IPS-NIHi11 (cell line): ENCODE results near the gene HOXC9.

ENCODE experiments used
- DNase-seq: peaks from one replicate; pipeline ENCODE4 v3.0.0; 2012; ENCODE audit warnings: mixed read lengths, low spot score

HOXC9 gene

GRCh38 chr12:53963434-53964314 lies 36.3 kb upstream of the HOXC9 start:
- no peak for DNase-seq

- no peak for DNase-seq
Observed at GRCh38 chr12:53964315-53964713, 35.6 kb upstream of the HOXC9 start.

GRCh38 chr12:53965281-53966084 lies 34.5 kb upstream of the HOXC9 start:
- no peak for DNase-seq

GRCh38 chr12:53966085-53966384 lies 33.9 kb upstream of the HOXC9 start:
- DNase-seq: no peak

GRCh38 chr12:53966385-53967133 lies 33.4 kb upstream of the HOXC9 start:
- DNase-seq: no peak

- no peak for DNase-seq
Observed at GRCh38 chr12:53967421-53967925, 32.5 kb upstream of the HOXC9 start.

- no peak for DNase-seq
Observed at GRCh38 chr12:53968214-53969127, 31.5 kb upstream of the HOXC9 start.

GRCh38 chr12:53969588-53970259 lies 30.2 kb upstream of the HOXC9 start:
- DNase-seq: no peak

- no peak for DNase-seq
Observed at GRCh38 chr12:53970451-53970850, 29.5 kb upstream of the HOXC9 start.

GRCh38 chr12:53971129-53971528 lies 28.8 kb upstream of the HOXC9 start:
- no peak for DNase-seq

- DNase-seq: no peak
Observed at GRCh38 chr12:53971686-53972085, 28.3 kb upstream of the HOXC9 start.

- DNase-seq: no peak
Observed at GRCh38 chr12:53972152-53972702, 27.7 kb upstream of the HOXC9 start.

- no peak for DNase-seq
Observed at GRCh38 chr12:53972722-53973235, 27.2 kb upstream of the HOXC9 start, which contains the start of gene HOXC11. HOXC11 (plus strand) TSS chr12:53973126; CDS start chr12:53973242, 116 bp downstream.

- DNase-seq: peak; percentile 63
Observed at GRCh38 chr12:53973236-53974042, 26.5 kb upstream of the HOXC9 start.

GRCh38 chr12:53974084-53975063 lies 25.6 kb upstream of the HOXC9 start, which contains the start of gene HOTAIR:
HOTAIR (minus strand) TSS chr12:53974954.
- no peak for DNase-seq

GRCh38 chr12:53975064-53975471 lies 24.9 kb upstream of the HOXC9 start:
- no peak for DNase-seq

- no peak for DNase-seq
Observed at GRCh38 chr12:53975479-53976152, 24.3 kb upstream of the HOXC9 start.
